OCI-LY1 (cell line): ENCODE results near the gene WSCD2.

Experiments
- EZH2 ChIP-seq: fragments of 200-600 bp; sonication (generic), shearing (Covaris generic); IDR thresholded peaks from 2 replicates; pipeline ENCODE4 v1.8.0; 2017; ENCODE audit warnings: borderline replicate concordance, mixed run types, mild to moderate bottlenecking, antibody characterized with exemption, low read length, moderate library complexity, mixed read lengths
- TF ChIP-seq, protein P1 (sequence below): fragments of 200-600 bp; sonication (generic), shearing (Covaris generic); IDR thresholded peaks from 2 replicates; pipeline ENCODE4 v1.5.1; 2017; ENCODE audit warnings: mild to moderate bottlenecking, antibody characterized with exemption, low read length, moderate library complexity, mixed read lengths

DNA sequence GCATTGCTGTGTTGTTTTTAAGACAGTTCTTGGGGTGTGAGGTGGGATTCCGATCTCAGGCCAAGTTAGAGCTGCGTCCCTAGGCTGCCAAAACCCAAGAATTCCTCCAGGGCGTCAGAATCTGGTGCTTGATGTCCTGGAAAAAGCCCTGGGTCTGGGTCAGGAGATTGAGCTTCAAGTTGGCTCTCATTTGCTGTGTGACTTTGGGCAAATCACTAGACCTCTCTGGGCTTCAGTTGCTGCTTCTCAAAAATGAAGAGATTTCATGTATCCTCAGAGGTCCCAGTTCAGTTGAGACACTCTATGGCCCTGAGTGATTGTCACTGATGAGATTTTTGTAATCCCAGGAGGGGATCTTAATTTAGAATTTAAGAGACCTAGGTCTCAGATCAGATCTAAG is 1.9 kb downstream of the WSCD2 start:
- TF ChIP-seq, protein P1, sequence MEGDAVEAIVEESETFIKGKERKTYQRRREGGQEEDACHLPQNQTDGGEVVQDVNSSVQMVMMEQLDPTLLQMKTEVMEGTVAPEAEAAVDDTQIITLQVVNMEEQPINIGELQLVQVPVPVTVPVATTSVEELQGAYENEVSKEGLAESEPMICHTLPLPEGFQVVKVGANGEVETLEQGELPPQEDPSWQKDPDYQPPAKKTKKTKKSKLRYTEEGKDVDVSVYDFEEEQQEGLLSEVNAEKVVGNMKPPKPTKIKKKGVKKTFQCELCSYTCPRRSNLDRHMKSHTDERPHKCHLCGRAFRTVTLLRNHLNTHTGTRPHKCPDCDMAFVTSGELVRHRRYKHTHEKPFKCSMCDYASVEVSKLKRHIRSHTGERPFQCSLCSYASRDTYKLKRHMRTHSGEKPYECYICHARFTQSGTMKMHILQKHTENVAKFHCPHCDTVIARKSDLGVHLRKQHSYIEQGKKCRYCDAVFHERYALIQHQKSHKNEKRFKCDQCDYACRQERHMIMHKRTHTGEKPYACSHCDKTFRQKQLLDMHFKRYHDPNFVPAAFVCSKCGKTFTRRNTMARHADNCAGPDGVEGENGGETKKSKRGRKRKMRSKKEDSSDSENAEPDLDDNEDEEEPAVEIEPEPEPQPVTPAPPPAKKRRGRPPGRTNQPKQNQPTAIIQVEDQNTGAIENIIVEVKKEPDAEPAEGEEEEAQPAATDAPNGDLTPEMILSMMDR, result no peak
- no peak for TF ChIP-seq EZH2
